Effector CD8-positive, alpha-beta T cell (primary cell): ENCODE results near the gene ME2.
"Not testable (repeated sequence)": the region's sequence is repeated elsewhere in the genome, so short reads cannot be mapped to it uniquely, and the experiment has no call there.

Experiments used
- DNase-seq: peaks from one replicate; lab custom pipeline; 2025; lab: John Stamatoyannopoulos, UW

ME2 gene

DNA sequence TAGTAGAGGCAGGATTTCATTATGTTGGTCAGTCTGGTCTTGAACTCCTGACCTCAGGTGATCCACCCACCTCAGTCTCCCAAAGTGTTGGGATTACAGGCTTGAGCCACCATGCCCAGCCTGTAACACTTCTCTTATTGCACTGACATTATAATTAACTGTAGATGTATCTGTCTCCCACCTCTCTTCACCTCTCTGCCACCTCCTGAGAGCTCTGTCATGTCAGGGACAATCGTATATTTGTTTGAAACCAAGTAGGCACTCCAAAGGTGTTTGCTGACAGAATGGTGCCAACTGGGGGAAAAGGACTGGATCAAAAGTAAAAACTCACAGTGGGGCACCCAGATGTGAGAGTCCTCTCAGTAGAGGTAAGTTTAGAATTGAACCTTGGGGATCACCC lies 17.3 kb upstream of the ME2 start:
- no peak for DNase-seq

- DNase-seq: no peak
Measured at GRCh38 chr18:50862401-50862800, 16.5 kb upstream of the ME2 start.

GRCh38 chr18:50863840-50864375 lies 15.0 kb upstream of the ME2 start:
- no peak for DNase-seq

DNA sequence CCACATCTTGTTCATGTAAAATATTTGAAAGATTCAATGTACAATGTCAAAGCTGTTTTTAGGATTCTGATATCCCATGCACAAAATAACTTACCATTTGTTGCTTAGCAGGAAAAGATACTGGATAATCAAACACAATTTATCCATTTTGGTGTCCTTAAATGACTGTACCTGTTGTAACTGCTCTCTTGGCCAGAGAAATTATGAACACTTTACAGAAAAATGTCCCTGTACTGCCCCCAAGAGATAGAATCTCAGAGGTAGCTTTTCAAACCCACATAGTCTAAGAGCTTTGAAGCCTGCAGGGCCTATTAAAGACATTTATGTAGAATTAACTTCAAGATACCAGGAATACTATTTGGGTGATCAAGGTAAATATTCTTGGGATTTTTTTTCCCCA lies 12.2 kb upstream of the ME2 start:
- DNase-seq: no peak

DNA sequence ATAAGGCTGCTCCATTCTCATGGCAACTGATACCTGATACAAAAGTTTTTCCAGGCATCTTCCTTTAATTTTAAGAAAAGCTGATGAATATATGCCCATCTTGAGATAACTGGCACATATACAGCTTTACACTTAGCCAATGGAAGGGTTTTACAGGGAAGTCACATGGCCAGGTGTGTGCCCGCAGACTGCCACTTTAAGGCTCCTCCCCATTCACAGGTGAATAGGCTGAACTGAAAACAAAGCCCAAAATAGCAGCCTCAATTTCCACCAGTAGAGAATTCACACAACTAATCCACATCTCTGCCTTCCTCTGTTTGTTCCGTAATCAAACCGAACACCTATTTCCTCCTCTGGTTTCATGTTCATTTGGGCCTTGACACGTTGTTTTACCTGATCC lies 9.8 kb upstream of the ME2 start:
- no peak for DNase-seq

- DNase-seq: no peak
Measured at GRCh38 chr18:50870138-50870845, 8.6 kb upstream of the ME2 start.

- DNase-seq: no peak
Measured at GRCh38 chr18:50871846-50872245, 7.1 kb upstream of the ME2 start.

DNA sequence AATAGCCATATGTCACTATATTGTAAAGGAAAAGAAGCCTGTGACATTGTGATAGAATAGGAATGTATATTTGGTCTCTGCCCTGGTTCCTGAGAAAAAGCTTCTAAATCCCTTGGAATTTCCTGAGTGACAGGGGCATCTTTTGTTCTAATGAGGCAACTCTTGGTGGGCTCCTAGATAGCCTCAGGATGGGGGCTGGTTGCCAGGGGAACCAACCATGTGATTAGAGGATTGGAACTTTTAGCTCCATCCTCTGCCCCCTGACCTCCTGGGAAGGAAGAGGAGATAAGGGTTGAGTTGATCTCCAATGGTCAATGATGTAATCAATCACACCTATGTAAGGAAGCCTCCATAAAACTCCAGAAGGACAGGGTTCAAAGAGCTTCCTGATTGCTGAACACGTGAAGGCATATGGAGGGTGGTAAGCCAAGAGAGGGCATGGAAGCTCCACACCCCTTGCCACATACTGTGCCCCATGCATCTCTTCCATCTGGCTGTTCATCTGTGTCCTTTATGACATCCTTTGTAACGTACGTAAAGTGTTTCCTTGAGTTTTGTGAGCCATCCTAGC lies 2.9 kb upstream of the ME2 start:
- DNase-seq: no peak

- no peak for DNase-seq
Measured at GRCh38 chr18:50877545-50878265, 1.2 kb upstream of the ME2 start.

DNA sequence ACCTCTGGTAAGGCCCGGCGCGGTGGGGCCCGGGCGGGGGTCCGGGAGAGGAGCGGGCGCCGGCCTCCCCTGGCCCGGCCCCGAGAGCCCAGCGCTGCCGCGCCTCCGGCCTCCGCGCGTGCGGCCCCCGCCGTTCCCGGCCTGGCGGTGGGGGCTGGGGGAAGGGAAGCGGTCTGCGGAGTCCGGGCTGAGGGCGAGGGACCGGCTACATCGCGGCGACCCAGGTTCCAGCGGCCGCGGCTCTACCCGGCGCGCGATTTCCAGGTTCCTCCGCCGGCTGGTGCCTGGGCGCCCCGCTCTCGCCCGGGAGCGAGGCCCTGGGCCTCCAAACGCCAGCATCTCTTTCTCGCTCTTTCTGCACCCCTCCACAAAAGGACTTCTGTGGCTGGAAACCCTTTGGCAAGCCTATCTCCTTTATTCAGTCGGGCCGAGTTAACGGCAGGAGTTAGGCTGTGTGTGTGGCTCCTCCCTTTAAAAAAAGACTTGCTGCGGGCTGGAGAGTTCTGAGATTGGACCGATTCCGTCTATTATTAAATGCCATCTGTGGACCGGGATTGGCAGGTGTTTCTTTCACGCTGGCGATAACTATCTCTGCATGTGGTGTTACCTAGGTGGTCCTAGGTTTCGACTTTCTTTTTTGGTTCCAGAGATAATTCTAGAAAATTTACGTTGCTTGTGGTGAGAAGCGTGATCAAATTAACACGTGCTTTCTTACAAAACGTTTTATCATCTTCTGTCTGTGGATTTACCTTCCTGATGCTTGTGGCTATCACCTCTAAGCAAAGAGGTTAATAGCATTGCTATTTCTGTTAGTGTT lies 592 bp downstream of the ME2 start:
- DNase-seq: no peak

- no peak for DNase-seq
Measured at GRCh38 chr18:50880119-50880465, 1.2 kb downstream of the ME2 start.

DNA sequence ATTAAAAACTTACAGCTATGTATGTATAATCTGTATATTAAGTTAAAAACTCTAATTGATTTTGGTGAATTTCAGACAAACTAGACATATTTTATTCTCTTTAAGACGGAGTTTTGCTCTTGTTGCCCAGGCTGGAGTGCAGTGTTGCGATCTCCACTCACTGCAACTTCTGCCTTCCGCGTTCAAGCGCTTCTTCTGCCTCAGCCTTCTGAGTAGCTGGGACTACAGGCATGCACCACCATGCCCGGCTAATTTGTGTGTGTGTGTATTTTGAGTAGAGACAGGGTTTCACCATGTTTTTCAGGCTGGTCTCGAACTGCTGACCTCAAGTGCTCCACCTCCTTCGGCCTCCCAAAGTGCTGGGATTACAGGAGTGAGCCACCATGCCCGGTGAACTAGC lies 2.0 kb downstream of the ME2 start:
- not testable (repeated sequence) for DNase-seq

DNA sequence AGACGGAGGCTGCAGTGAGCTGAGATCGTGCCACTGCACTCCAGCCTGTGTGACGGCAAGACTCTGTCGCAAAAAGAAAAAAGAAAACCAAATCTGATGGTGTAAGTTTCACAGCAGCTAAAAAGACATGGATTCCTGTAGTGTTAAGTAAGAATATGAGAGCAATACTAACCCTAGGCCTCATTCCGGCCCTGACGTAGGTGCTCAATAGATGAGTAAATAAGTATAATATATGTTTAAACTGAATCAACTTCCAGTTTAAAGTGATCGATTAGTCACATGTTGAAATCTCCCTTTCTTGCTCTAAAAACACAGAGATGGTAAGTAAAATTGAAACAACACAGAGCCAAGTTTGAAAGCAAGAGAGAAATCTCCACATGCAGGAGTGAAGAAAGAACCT lies 8.0 kb downstream of the ME2 start:
- no peak for DNase-seq

DNA sequence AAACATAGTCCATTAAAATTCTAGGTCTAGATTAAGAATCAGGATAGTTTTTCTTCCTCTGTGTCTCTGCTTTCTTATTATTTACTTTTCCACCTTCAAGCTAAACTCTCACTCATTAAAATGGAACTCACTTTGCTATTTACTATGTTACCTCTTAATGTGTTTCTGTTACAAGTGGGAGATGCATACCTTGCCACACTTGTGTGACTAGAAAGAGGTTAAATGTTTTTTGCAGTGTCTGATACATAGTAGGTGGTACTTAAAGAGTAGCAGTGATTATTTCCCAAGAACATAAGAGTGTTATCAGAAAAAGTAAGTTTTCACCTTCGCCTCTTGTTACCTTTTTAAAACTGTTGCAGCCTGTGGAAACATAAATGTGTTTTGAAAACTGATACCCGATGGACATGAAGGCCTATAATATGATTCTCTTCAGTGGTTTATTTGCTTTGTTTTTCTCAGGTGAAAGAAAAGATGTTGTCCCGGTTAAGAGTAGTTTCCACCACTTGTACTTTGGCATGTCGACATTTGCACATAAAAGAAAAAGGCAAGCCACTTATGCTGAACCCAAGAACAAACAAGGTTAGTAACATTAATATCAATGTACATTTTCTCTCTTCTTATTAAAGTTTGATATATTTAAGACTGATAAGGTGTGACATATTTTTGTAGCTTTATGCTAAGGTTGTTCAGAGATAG lies 16.6 kb downstream of the ME2 start:
- DNase-seq: no peak

GRCh38 chr18:50896093-50896492 lies 17.2 kb downstream of the ME2 start:
- no peak for DNase-seq

DNA sequence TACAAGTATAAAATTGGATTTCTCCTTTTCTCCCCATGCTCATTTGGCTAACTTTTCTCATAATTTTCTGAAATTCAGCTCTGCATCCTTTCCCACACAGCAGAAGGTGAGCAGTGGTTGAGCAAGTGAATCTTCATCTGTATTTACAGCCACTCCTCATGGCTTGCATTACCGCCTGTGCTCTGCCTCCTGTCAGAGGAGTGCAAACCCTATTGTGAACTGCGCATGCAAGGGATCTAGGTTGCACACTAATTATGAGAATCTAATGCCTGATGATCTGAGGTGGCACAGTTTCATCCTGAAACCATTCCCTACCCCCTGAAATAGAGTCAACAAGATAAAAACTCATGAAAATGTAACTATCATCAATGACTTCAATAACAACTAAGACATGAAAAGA lies 20.0 kb downstream of the ME2 start:
- DNase-seq: no peak

DNA sequence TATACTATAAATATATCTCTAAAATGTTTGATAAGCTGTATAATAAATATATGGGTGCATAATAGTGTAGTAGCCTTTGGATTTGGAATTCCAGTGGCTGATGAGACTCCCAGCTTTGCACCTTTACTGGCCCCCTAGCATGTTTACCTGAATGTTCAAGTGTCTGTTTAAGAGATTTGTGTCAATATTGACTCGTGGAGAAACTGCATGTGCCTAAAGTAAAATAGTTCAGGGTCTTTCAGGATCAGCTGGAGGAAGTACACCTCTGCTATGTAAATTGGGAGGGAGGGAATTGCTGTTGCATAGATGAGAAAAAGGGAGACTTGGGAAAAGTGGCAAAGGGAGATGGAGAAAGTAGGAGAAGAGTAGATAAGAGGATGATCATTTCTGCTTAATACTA lies 23.9 kb downstream of the ME2 start:
- no peak for DNase-seq

- DNase-seq: no peak
Measured at GRCh38 chr18:50906843-50907242, 27.9 kb downstream of the ME2 start.

GRCh38 chr18:50909261-50909660 lies 30.3 kb downstream of the ME2 start:
- DNase-seq: no peak

- no peak for DNase-seq
Measured at GRCh38 chr18:50911006-50911405, 32.1 kb downstream of the ME2 start.

DNA sequence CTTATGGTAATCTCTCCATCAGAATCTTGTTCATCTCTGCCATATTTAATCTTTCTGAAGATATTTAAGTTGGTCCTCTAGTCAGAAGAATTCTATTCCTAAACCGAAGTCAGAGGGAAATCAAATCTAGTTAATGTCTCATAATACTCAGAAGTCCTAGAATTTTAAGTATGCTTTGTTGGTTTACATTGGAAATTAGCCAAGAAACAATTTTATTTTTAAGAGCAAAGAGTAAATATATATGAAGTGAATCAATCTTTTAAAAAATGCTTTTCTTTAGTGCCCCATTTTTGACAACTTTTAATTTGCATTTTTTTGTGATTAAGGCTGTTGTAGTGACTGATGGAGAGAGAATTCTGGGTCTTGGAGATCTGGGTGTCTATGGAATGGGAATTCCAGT lies 38.1 kb downstream of the ME2 start:
- DNase-seq: no peak

DNA sequence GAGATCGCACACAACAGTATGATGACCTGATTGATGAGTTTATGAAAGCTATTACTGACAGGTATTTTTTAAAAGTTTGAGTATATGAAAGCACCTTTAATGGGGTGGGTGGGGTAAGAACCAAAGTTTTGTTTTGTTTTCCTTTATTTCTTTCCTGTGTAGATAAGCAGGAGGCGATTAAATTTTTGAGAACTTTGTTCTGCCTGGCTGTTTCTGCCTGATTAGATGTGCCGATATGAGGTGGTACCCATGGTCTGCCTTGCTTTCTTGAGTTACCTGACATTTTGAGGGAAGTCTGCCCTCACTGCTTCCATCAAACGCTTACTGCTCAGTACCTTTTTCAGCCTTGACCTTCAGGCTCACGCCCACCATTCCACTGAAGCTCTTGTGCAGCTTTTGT lies 39.2 kb downstream of the ME2 start:
- DNase-seq: no peak
